ENCODE results near the gene PIR.

The PIR gene

GRCh38 chrX:15382813-15383212, 110.3 kb downstream of the PIR start:
- H3K27ac ChIP-seq (ENCODE audit: low read depth, low read length), result no peak overlapping the region
- peaks cover 0 to 3% (median 0%) of the 10 kb centered on the region in 5 donors for H3K27me3 ChIP-seq (ENCODE audit: control insufficient read depth in 5 of 5, insufficient read depth in 4 of 5, low read length in 5 of 5)
- H3K4me1 ChIP-seq (ENCODE audit: control insufficient read depth in 5 of 5, insufficient read depth in 5 of 5, low read length in 5 of 5), result peaks cover 0 to 12% (median 5%) of the 10 kb centered on the region in 5 donors
- no peaks in the 10 kb centered on the region for H3K9me3 ChIP-seq (ENCODE audit: control insufficient read depth in 5 of 5, low read length in 5 of 5)
- H3K36me3 ChIP-seq (ENCODE audit: control insufficient read depth in 5 of 5, insufficient read depth in 5 of 5, low read length in 5 of 5), result peaks cover 0 to 2% (median 0%) of the 10 kb centered on the region in 5 donors
- no peak overlapping the region for H3K9ac ChIP-seq (ENCODE audit: low read length in 5 of 5)
- no peak overlapping the region for H3K4me3 ChIP-seq (ENCODE audit: low read depth in 1 of 5, low read length in 5 of 5)

DNA sequence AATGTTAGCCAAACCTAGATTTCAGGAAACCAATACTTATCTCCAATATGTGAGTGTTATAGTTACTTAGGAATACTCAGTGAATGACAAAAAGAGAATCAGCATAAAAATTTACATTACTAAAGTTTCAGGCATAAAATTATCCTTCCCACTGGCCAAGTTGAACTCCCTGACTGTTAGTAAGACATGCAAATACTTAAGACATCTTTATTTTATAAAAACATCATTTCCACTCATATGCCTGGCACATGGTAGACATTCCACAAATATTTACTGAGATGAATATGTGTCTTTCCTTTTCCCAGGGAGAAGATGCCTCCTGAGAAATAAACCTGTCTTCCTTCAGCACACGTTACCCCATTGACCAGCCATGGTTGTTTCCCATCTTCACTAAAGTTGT, 116.2 kb downstream of the PIR start:
- no peak overlapping the region for H3K27ac ChIP-seq (ENCODE audit: low read depth, low read length)
- no peak overlapping the region for H3K4me3 ChIP-seq (ENCODE audit: low read depth in 1 of 5, low read length in 5 of 5)
- H3K4me1 ChIP-seq (ENCODE audit: control insufficient read depth in 5 of 5, insufficient read depth in 5 of 5, low read length in 5 of 5), result peaks cover 0 to 3% (median 0%) of the 10 kb centered on the region in 5 donors
- H3K9me3 ChIP-seq (ENCODE audit: control insufficient read depth in 5 of 5, low read length in 5 of 5), result peaks cover 0 to 5% (median 0%) of the 10 kb centered on the region in 5 donors
- no peak overlapping the region for H3K9ac ChIP-seq (ENCODE audit: low read length in 5 of 5)
- peaks cover 0 to 6% (median 0%) of the 10 kb centered on the region in 5 donors for H3K27me3 ChIP-seq (ENCODE audit: control insufficient read depth in 5 of 5, insufficient read depth in 4 of 5, low read length in 5 of 5)
- H3K36me3 ChIP-seq (ENCODE audit: control insufficient read depth in 5 of 5, insufficient read depth in 5 of 5, low read length in 5 of 5), result peaks cover 0 to 2% (median 0%) of the 10 kb centered on the region in 5 donors

- H3K36me3 ChIP-seq (ENCODE audit: control insufficient read depth in 5 of 5, insufficient read depth in 5 of 5, low read length in 5 of 5), result peaks cover 0 to 2% (median 0%) of the 10 kb centered on the region in 5 donors
- H3K27me3 ChIP-seq (ENCODE audit: control insufficient read depth in 5 of 5, insufficient read depth in 4 of 5, low read length in 5 of 5), result peaks cover 0 to 3% (median 0%) of the 10 kb centered on the region in 5 donors
- no peak overlapping the region for H3K4me3 ChIP-seq (ENCODE audit: low read depth in 1 of 5, low read length in 5 of 5)
These were observed 119.2 kb downstream of the PIR start for GRCh38 chrX:15373976-15374375.

GRCh38 chrX:15366506-15367352, 126.4 kb downstream of the PIR start:
- Histone ChIP-seq H3K36me3 (ENCODE audit: control insufficient read depth in 5 of 5, insufficient read depth in 5 of 5, low read length in 5 of 5) (no peaks in the 10 kb centered on the region), H3K9me3 (ENCODE audit: control insufficient read depth in 5 of 5, low read length in 5 of 5) (no peaks in the 10 kb centered on the region), H3K27me3 (ENCODE audit: control insufficient read depth in 5 of 5, insufficient read depth in 4 of 5, low read length in 5 of 5) (peaks cover 0 to 4% (median 2%) of the 10 kb centered on the region in 5 donors), H3K9ac (ENCODE audit: low read length in 5 of 5) (no peak overlapping the region), H3K4me1 (ENCODE audit: control insufficient read depth in 5 of 5, insufficient read depth in 5 of 5, low read length in 5 of 5) (no peaks in the 10 kb centered on the region), H3K4me3 (ENCODE audit: low read depth in 1 of 5, low read length in 5 of 5) (no peak overlapping the region), H3K27ac (ENCODE audit: low read depth, low read length) (no peak overlapping the region)

More at GRCh38 chrX:15373976-15374375, 119.2 kb downstream of the PIR start:
- Histone ChIP-seq H3K4me1 (ENCODE audit: control insufficient read depth in 5 of 5, insufficient read depth in 5 of 5, low read length in 5 of 5) (peaks cover 0 to 3% (median 0%) of the 10 kb centered on the region in 5 donors), H3K27ac (ENCODE audit: low read depth, low read length) (no peak overlapping the region), H3K9me3 (ENCODE audit: control insufficient read depth in 5 of 5, low read length in 5 of 5) (peaks cover 0 to 5% (median 0%) of the 10 kb centered on the region in 5 donors), H3K9ac (ENCODE audit: low read length in 5 of 5) (no peak overlapping the region)

- no peak overlapping the region for H3K27ac ChIP-seq (ENCODE audit: low read depth, low read length)
- H3K4me3 ChIP-seq (ENCODE audit: low read depth in 1 of 5, low read length in 5 of 5), result no peak overlapping the region
- peaks cover 0 to 3% (median 0%) of the 10 kb centered on the region in 5 donors for H3K9me3 ChIP-seq (ENCODE audit: control insufficient read depth in 5 of 5, low read length in 5 of 5)
- no peak overlapping the region for H3K9ac ChIP-seq (ENCODE audit: low read length in 5 of 5)
- H3K36me3 ChIP-seq (ENCODE audit: control insufficient read depth in 5 of 5, insufficient read depth in 5 of 5, low read length in 5 of 5), result no peaks in the 10 kb centered on the region
- peaks cover 0 to 3% (median 2%) of the 10 kb centered on the region in 5 donors for H3K27me3 ChIP-seq (ENCODE audit: control insufficient read depth in 5 of 5, insufficient read depth in 4 of 5, low read length in 5 of 5)
- H3K4me1 ChIP-seq (ENCODE audit: control insufficient read depth in 5 of 5, insufficient read depth in 5 of 5, low read length in 5 of 5), result peaks cover 0 to 5% (median 0%) of the 10 kb centered on the region in 5 donors
These were observed 133.4 kb downstream of the PIR start for GRCh38 chrX:15359701-15360100.

GRCh38 chrX:15358533-15358932, 134.6 kb downstream of the PIR start:
- no peak overlapping the region for H3K9ac ChIP-seq (ENCODE audit: low read length in 5 of 5)
- peaks cover 0 to 5% (median 0%) of the 10 kb centered on the region in 5 donors for H3K4me1 ChIP-seq (ENCODE audit: control insufficient read depth in 5 of 5, insufficient read depth in 5 of 5, low read length in 5 of 5)
- H3K4me3 ChIP-seq (ENCODE audit: low read depth in 1 of 5, low read length in 5 of 5), result no peak overlapping the region
- H3K9me3 ChIP-seq (ENCODE audit: control insufficient read depth in 5 of 5, low read length in 5 of 5), result peaks cover 0 to 3% (median 0%) of the 10 kb centered on the region in 5 donors
- peaks cover 0 to 2% (median 0%) of the 10 kb centered on the region in 5 donors for H3K27me3 ChIP-seq (ENCODE audit: control insufficient read depth in 5 of 5, insufficient read depth in 4 of 5, low read length in 5 of 5)
- no peaks in the 10 kb centered on the region for H3K36me3 ChIP-seq (ENCODE audit: control insufficient read depth in 5 of 5, insufficient read depth in 5 of 5, low read length in 5 of 5)
- H3K27ac ChIP-seq (ENCODE audit: low read depth, low read length), result no peak overlapping the region

DNA sequence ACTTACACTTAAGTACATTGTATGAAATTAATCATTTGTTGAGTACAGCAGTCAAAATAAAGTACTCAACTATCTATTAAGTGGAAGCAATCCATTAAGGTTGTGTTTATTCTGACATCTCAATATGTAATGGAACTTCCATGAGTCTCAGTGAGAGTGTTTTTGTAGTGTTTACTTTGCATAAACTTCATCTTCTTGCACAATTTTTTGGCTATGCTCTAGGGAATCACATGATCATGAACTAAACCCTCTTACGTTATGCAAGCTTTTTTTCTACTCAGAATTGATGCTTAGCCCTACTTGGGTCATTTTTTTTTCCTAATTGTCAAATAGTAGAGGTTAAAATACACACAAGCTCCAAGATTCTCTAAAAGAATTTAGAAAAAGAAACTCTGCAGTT, 136.7 kb downstream of the PIR start:
- no peak overlapping the region for H3K9ac ChIP-seq (ENCODE audit: low read length in 5 of 5)

DNA sequence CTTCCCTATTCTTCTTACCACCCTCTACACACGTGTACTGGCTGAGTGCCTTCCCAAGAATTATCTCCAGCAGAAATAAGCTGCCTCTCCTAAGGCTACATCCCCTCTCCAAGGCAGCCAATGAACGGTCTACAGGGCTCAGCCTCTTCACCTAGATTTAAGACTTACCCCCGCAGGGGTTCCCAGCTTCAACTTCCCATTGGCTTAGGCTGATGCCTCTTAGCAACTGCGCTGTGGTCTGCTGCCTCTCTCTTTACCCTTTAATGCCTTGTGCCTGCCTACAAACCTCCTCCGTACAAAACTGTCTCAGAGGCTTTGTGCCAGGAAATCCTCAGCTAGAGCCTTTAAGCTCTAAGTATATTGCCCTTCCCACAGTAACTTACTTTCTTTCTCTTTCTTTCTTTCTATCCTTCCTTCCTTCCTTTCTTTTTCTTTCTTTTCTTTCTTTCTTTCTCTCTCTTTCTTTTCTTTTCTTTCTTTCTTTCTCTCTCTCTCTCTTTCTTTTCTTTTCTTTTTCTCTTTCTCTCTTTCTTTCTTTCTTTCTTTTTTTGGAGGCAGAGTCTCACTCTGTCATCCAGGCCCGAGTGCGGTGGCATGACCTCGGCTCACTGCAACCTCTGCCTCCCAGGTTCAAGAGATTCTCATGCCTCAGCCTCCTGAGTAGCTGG, 142.7 kb downstream of the PIR start:
- Histone ChIP-seq H3K9ac (ENCODE audit: low read length in 5 of 5) (no peak overlapping the region), H3K27me3 (ENCODE audit: control insufficient read depth in 5 of 5, insufficient read depth in 4 of 5, low read length in 5 of 5) (peaks cover 0 to 4% (median 3%) of the 10 kb centered on the region in 5 donors), H3K27ac (ENCODE audit: low read depth, low read length) (no peak overlapping the region), H3K4me3 (ENCODE audit: low read depth in 1 of 5, low read length in 5 of 5) (no peak overlapping the region), H3K4me1 (ENCODE audit: control insufficient read depth in 5 of 5, insufficient read depth in 5 of 5, low read length in 5 of 5) (peaks cover 0 to 2% (median 0%) of the 10 kb centered on the region in 5 donors), H3K9me3 (ENCODE audit: control insufficient read depth in 5 of 5, low read length in 5 of 5) (no peaks in the 10 kb centered on the region), H3K36me3 (ENCODE audit: control insufficient read depth in 5 of 5, insufficient read depth in 5 of 5, low read length in 5 of 5) (peaks cover 0 to 3% (median 0%) of the 10 kb centered on the region in 5 donors)

More for the DNA sequence above, 136.7 kb downstream of the PIR start:
- Histone ChIP-seq H3K27me3 (ENCODE audit: control insufficient read depth in 5 of 5, insufficient read depth in 4 of 5, low read length in 5 of 5) (peaks cover 0 to 2% (median 0%) of the 10 kb centered on the region in 5 donors), H3K36me3 (ENCODE audit: control insufficient read depth in 5 of 5, insufficient read depth in 5 of 5, low read length in 5 of 5) (no peaks in the 10 kb centered on the region), H3K27ac (ENCODE audit: low read depth, low read length) (peak overlapping the region; percentile 18), H3K9me3 (ENCODE audit: control insufficient read depth in 5 of 5, low read length in 5 of 5) (peaks cover 0 to 3% (median 0%) of the 10 kb centered on the region in 5 donors), H3K4me1 (ENCODE audit: control insufficient read depth in 5 of 5, insufficient read depth in 5 of 5, low read length in 5 of 5) (peaks cover 0 to 5% (median 0%) of the 10 kb centered on the region in 5 donors), H3K4me3 (ENCODE audit: low read depth in 1 of 5, low read length in 5 of 5) (no peak overlapping the region)

DNA sequence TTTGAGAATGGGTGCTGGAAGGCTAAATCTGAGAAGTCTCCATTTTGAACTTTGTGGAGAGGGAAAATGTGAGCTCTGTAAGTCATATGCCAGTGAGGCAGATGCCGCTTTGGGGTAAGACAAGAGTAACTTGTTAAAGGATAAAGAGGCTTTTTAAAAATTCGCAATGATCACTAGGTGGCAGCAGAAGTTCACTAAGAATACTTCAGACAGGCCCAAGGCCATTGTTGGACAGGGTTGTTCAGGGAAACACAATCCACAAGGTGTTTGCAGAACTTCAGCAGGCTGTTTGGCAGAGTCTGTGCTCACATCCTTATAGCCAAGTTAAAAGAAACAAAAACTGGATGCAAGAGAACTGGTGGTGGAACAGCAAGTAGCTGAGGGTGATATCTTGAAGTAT, 144.1 kb downstream of the PIR start:
- Histone ChIP-seq H3K36me3 (ENCODE audit: control insufficient read depth in 5 of 5, insufficient read depth in 5 of 5, low read length in 5 of 5) (peaks cover 0 to 3% (median 0%) of the 10 kb centered on the region in 5 donors), H3K9me3 (ENCODE audit: control insufficient read depth in 5 of 5, low read length in 5 of 5) (no peaks in the 10 kb centered on the region), H3K4me1 (ENCODE audit: control insufficient read depth in 5 of 5, insufficient read depth in 5 of 5, low read length in 5 of 5) (peaks cover 0 to 2% (median 0%) of the 10 kb centered on the region in 5 donors), H3K27ac (ENCODE audit: low read depth, low read length) (no peak overlapping the region), H3K9ac (ENCODE audit: low read length in 5 of 5) (no peak overlapping the region), H3K4me3 (ENCODE audit: low read depth in 1 of 5, low read length in 5 of 5) (no peak overlapping the region), H3K27me3 (ENCODE audit: control insufficient read depth in 5 of 5, insufficient read depth in 4 of 5, low read length in 5 of 5) (peaks cover 0 to 4% (median 3%) of the 10 kb centered on the region in 5 donors)

Measured in subcutaneous abdominal adipose tissue (tissue), 5 donors.